ENCODE results near the gene SPHK1. TPM values are rescaled to one million over a fixed set of nuclear protein-coding genes. Genes with fewer than 3 reads are reported as not detected.

Gene SPHK1
- total RNA-seq, 1 experiment from 2014 or later = 7.7 TPM

- Mint-ChIP-seq H3K4me3 (ENCODE audit: unreplicated experiment) (peak overlapping the region; percentile 91), H3K27me3 (ENCODE audit: insufficient read depth, unreplicated experiment) (no peaks in the 10 kb centered on the region), H3K27ac (ENCODE audit: unreplicated experiment) (no peak overlapping the region), H3K36me3 (ENCODE audit: insufficient read depth, unreplicated experiment) (peaks cover 46% of the 10 kb centered on the region), H3K9me3 (ENCODE audit: unreplicated experiment) (no peaks in the 10 kb centered on the region), H3K4me1 (ENCODE audit: low read depth, unreplicated experiment) (no peaks in the 10 kb centered on the region)
- intact Hi-C loops (cut with micrococcal nuclease; ENCODE audit: unreplicated experiment) = no loop called here
- no TSS peak for BruUV-seq (replicated peaks)
- no peak for TF ChIP-seq CTCF (IDR thresholded peaks at IDR 0.05; ENCODE audit: insufficient read depth in 1 of 2, low read depth in 1 of 2, low read length in 1 of 2, severe bottlenecking in 1 of 2, unreplicated experiment in 1 of 2)
- ChIA-PET CTCF (interaction anchor here (1.4 to 5.6 kb wide), 3 partner anchors 11 to 48 kb away, joined by 3 to 49 read pairs (median 22); partner anchors contain the start of gene PRPSAP1), POLR2A (no interaction called here)
- no peak overlapping the region for H3K4me3 ChIP-seq (ENCODE audit: low read depth, low read length)
- DNase-seq = no peak
- peaks cover 1% of the 10 kb centered on the region; the same call in 1 of the 2 replicates for H3K27me3 ChIP-seq (replicated peaks; ENCODE audit: control insufficient read depth, insufficient read depth, low read length)
- peaks cover 2% of the 10 kb centered on the region; the same call in 1 of the 2 replicates for H3K36me3 ChIP-seq (ENCODE audit: control insufficient read depth, insufficient read depth, low read length)
- peaks cover 14% of the 10 kb centered on the region for H3K4me1 ChIP-seq
- no peaks in the 10 kb centered on the region for H3K9me3 ChIP-seq
Measured at GRCh38 chr17:76386966-76387765, 2.8 kb downstream of the SPHK1 start.

- Mint-ChIP-seq H3K36me3 (ENCODE audit: insufficient read depth, unreplicated experiment) (peaks cover 58% of the 10 kb centered on the region), H3K4me1 (ENCODE audit: low read depth, unreplicated experiment) (no peaks in the 10 kb centered on the region), H3K27me3 (ENCODE audit: insufficient read depth, unreplicated experiment) (no peaks in the 10 kb centered on the region), H3K4me3 (ENCODE audit: unreplicated experiment) (no peak overlapping the region), H3K9me3 (ENCODE audit: unreplicated experiment) (no peaks in the 10 kb centered on the region), H3K27ac (ENCODE audit: unreplicated experiment) (no peak overlapping the region)
- H3K4me1 ChIP-seq = peaks cover 9% of the 10 kb centered on the region
- peak in 1 of 2 experiments; percentile 15 for TF ChIP-seq CTCF (IDR thresholded peaks at IDR 0.05; ENCODE audit: insufficient read depth in 1 of 2, low read depth in 1 of 2, low read length in 1 of 2, severe bottlenecking in 1 of 2, unreplicated experiment in 1 of 2)
- intact Hi-C loops (cut with micrococcal nuclease; ENCODE audit: unreplicated experiment) = no loop called here
- POLR2A ChIA-PET = interaction anchor here (0.6 to 0.7 kb wide), 2 partner anchors 8 to 282 kb away, joined by 3 to 7 read pairs; no protein-coding TSS in a partner anchor
- H3K36me3 ChIP-seq (ENCODE audit: control insufficient read depth, insufficient read depth, low read length) = peaks cover 2% of the 10 kb centered on the region; the same call in 1 of the 2 replicates
- TSS peak; percentile 19 for BruUV-seq (replicated peaks)
- no peaks in the 10 kb centered on the region for H3K9me3 ChIP-seq
- H3K27me3 ChIP-seq (replicated peaks; ENCODE audit: control insufficient read depth, insufficient read depth, low read length) = peaks cover 1% of the 10 kb centered on the region; the same call in 1 of the 2 replicates
- DNase-seq = no peak
- no peak overlapping the region for H3K4me3 ChIP-seq (ENCODE audit: low read depth, low read length)
- CTCF ChIA-PET = interaction anchor here (0.9 to 1.2 kb wide), 2 partner anchors 9 to 69 kb away, joined by 4 to 9 read pairs; no protein-coding TSS in a partner anchor
Measured at GRCh38 chr17:76388966-76389888, 4.8 kb downstream of the SPHK1 start.

- intact Hi-C loops (cut with micrococcal nuclease; ENCODE audit: unreplicated experiment) = no loop called here
- Mint-ChIP-seq H3K4me1 (ENCODE audit: low read depth, unreplicated experiment) (no peaks in the 10 kb centered on the region), H3K36me3 (ENCODE audit: insufficient read depth, unreplicated experiment) (peaks cover 60% of the 10 kb centered on the region), H3K4me3 (ENCODE audit: unreplicated experiment) (no peak overlapping the region), H3K27ac (ENCODE audit: unreplicated experiment) (peak overlapping the region; percentile 20), H3K9me3 (ENCODE audit: unreplicated experiment) (no peaks in the 10 kb centered on the region), H3K27me3 (ENCODE audit: insufficient read depth, unreplicated experiment) (no peaks in the 10 kb centered on the region)
- TF ChIP-seq CTCF (IDR thresholded peaks at IDR 0.05; ENCODE audit: insufficient read depth in 1 of 2, low read depth in 1 of 2, low read length in 1 of 2, severe bottlenecking in 1 of 2, unreplicated experiment in 1 of 2) = no peak
- no TSS peak for BruUV-seq (replicated peaks)
- H3K27me3 ChIP-seq (replicated peaks; ENCODE audit: control insufficient read depth, insufficient read depth, low read length) = peaks cover under 1% of the 10 kb centered on the region; the same call in 1 of the 2 replicates
- H3K4me3 ChIP-seq (ENCODE audit: low read depth, low read length) = no peak overlapping the region
- H3K36me3 ChIP-seq (ENCODE audit: control insufficient read depth, insufficient read depth, low read length) = peaks cover 2% of the 10 kb centered on the region; the same call in 1 of the 2 replicates
- POLR2A ChIA-PET = interaction anchor here (0.6 to 0.7 kb wide), 2 partner anchors 7 to 281 kb away, joined by 3 to 7 read pairs; no protein-coding TSS in a partner anchor
- CTCF ChIA-PET = interaction anchor here (0.9 to 1.2 kb wide), 2 partner anchors 8 to 69 kb away, joined by 4 to 9 read pairs; no protein-coding TSS in a partner anchor
- H3K9me3 ChIP-seq = no peaks in the 10 kb centered on the region
- peaks cover 9% of the 10 kb centered on the region for H3K4me1 ChIP-seq
- DNase-seq = no peak
Measured at GRCh38 chr17:76390003-76390421, 5.6 kb downstream of the SPHK1 start.
